Natural killer cell treated with Interleukin-12 subunit alpha and Interleukin-12 subunit beta and Interleukin-15 and Interleukin-18, amount 100 ng/mL, for 72 hours (primary cell): ENCODE data around the gene NFIA. TPM values are rescaled to one million over a fixed set of nuclear protein-coding genes. Genes with fewer than 3 reads are reported as not detected.

Source experiments
- ATAC-seq, 2 donors: fragments of 150-1000 bp; cut with Tn5 transposase in 1 of 2; sonication (Bioruptor Pico), chemical (Tn5 transposase) in 1 of 2; 2 replicates each; pipeline ENCODE4 v1.10.0; 2021
- DNase-seq: peaks from one replicate; pipeline ENCODE4 v3.0.0; 2022; ENCODE audit warnings: low spot score
- H3K27ac Mint-ChIP-seq, 2 donors: 1 replicate in 1 of 2; 2 replicates in 1 of 2; pipeline ENCODE4 v1.8.0; 2022; ENCODE audit warnings: mixed read lengths in 2 of 2, mild to moderate bottlenecking in 1 of 2, moderate library complexity in 1 of 2
- H3K27me3 Mint-ChIP-seq, 2 donors: 1 replicate in 1 of 2; 2 replicates in 1 of 2; pipeline ENCODE4 v1.8.0; 2022; ENCODE audit warnings: mixed read lengths in 2 of 2
- H3K36me3 Mint-ChIP-seq: one replicate; pipeline ENCODE4 v1.8.0; 2022; ENCODE audit warnings: mixed read lengths
- H3K4me1 Mint-ChIP-seq, 2 donors: 1 replicate in 1 of 2; 2 replicates in 1 of 2; pipeline ENCODE4 v1.8.0; 2022; ENCODE audit warnings: low read depth in 2 of 2, mixed read lengths in 2 of 2, mild to moderate bottlenecking in 1 of 2
- H3K4me3 Mint-ChIP-seq: one replicate; pipeline ENCODE4 v1.8.0; 2022; ENCODE audit warnings: mixed read lengths
- H3K9me3 Mint-ChIP-seq: 2 replicates; pipeline ENCODE4 v1.8.0; 2022; ENCODE audit warnings: mixed read lengths
- total RNA-seq, 2 donors: library from RNA; stranded (reverse); gene quantifications; one replicate each; pipeline ENCODE4 v1.2.3, GENCODE V29; 2022

Gene NFIA
- total RNA-seq, 2 donors from 2014 or later: 0.14 to 7.3 TPM

DNA sequence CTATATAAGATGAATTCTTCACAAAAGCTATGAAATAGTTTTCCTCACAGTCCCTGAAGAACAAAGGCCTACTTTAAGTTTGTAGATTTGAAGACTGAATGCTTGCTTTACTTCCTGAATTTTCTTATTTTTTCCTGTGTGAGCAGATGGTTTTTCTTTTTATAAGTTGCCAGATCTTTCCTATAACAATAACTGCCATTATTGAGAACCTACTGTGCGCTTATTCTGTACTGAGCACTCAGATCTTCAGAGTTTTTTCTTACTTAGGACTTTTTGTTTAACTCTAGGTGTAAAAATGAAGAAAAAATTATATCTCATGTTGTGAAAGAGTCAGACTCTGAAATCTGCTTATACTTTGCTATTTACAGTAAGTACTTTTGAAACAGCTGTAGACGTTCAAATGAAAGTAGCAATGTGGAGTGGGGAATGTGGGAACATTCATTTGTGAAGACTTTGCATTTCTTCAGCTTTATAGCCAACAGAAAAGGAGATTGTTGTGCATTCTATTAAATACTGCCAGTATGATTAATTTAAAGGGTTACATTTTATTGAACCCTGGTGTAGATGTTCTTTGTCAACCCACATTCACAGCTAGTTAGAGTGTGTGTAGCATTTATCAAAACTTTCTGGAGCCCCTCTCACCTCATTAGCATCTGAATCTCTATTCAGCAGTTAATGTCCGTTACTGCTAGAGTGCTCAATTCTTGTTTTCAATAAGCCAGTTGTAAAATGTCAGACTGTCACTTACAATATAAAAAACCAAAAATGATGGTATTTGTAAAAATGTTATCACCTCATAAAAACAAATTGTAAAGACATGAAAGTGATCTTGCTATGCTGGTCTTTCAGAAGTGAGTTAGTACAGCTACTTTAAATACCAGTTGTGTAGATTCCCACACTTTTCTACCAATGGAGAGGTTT, 29.0 kb downstream of the NFIA start:
- Mint-ChIP-seq H3K27me3 (peaks cover 8 to 22% of the 10 kb centered on the region in 2 donors), H3K4me3 (no peak overlapping the region), H3K27ac (no peak overlapping the region), H3K9me3 (no peaks in the 10 kb centered on the region), H3K4me1 (no peaks in the 10 kb centered on the region), H3K36me3 (peaks cover 6% of the 10 kb centered on the region)
- no peak for DNase-seq
- no peak for ATAC-seq

GRCh38 chr1:61114178-61114870, 32.0 kb downstream of the NFIA start:
- ATAC-seq (no peak), DNase-seq (no peak)
- Mint-ChIP-seq H3K36me3 (peaks cover 6% of the 10 kb centered on the region), H3K27me3 (peaks cover 8 to 22% of the 10 kb centered on the region in 2 donors), H3K4me1 (no peaks in the 10 kb centered on the region), H3K9me3 (no peaks in the 10 kb centered on the region), H3K4me3 (no peak overlapping the region), H3K27ac (no peak overlapping the region)

- H3K4me3 Mint-ChIP-seq: no peak overlapping the region
- H3K27me3 Mint-ChIP-seq: peaks cover 8 to 18% of the 10 kb centered on the region in 2 donors
- peaks cover 6% of the 10 kb centered on the region for H3K36me3 Mint-ChIP-seq
- DNase-seq (no peak), ATAC-seq (no peak)
- no peaks in the 10 kb centered on the region for H3K9me3 Mint-ChIP-seq
- H3K27ac Mint-ChIP-seq: no peak overlapping the region
- H3K4me1 Mint-ChIP-seq: no peaks in the 10 kb centered on the region
These were observed 33.1 kb downstream of the NFIA start for GRCh38 chr1:61115436-61115835.

DNA sequence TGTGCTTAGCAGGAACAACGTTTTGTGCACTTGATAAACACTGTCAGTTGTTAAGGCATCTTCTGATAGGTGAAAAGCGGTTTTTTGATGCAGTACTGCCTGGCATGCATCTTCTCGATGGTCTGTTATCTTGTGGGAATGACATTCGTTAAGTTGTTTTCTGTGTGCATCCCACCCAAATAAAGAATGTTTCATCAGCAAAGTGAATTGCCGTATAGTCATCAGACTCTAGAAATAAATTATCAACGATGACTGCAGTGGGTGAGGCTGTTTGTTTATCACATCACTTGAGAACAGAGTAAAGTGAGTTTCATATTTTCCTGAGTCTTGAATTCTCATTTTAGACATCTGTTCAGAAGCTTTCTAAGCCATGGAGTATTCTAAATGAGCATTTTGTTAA, 34.1 kb downstream of the NFIA start:
- no peak for ATAC-seq
- DNase-seq: no peak
- H3K9me3 Mint-ChIP-seq: no peaks in the 10 kb centered on the region
- peaks cover 6% of the 10 kb centered on the region for H3K36me3 Mint-ChIP-seq
- H3K4me1 Mint-ChIP-seq: no peaks in the 10 kb centered on the region
- H3K27me3 Mint-ChIP-seq: peaks cover 8 to 18% of the 10 kb centered on the region in 2 donors
- no peak overlapping the region for H3K4me3 Mint-ChIP-seq
- H3K27ac Mint-ChIP-seq: no peak overlapping the region

DNA sequence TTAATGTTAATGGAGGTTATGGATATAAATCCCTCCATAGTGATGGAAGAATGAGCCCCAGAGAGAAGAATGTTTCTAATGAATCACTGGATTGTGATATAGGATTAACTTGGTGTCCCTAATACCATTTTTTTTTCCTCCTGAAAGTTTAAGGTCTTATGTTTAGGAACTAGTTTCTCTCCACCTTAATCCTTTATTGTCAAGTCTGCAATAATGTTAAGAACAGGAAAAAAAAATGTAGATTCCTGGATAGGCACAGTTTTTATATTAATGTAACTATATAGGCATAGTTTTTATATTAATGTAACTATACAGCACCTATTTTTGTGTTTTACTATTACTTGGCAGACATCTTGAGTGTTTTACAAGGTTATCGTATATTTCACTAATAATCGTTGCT, 34.9 kb downstream of the NFIA start:
- Mint-ChIP-seq H3K27ac (no peak overlapping the region), H3K4me3 (no peak overlapping the region), H3K4me1 (no peaks in the 10 kb centered on the region), H3K36me3 (peaks cover 6% of the 10 kb centered on the region), H3K27me3 (peaks cover 8 to 20% of the 10 kb centered on the region in 2 donors), H3K9me3 (no peaks in the 10 kb centered on the region)
- ATAC-seq (no peak), DNase-seq (no peak)

DNA sequence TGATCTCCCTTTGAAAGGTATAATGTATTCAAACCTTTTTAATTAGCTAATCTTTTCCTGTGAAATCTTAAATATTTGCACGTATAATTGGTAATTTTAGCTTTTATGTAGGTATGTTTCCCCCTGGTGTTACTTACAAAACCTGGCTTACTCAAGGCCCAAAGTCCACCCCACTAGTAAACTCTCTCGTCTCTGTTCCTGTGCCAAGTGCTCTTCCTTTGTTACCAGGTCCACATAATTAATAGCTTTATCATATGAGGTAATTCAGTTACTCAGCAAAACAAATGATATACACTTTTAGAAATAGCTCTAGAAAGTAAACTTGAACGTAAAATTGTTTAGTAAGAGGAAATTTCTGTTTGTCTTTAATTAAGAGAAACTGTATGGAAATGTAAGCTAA, 36.7 kb downstream of the NFIA start:
- DNase-seq (no peak), ATAC-seq (no peak)
- H3K36me3 Mint-ChIP-seq: no peaks in the 10 kb centered on the region
- H3K27me3 Mint-ChIP-seq: peaks cover 15 to 30% of the 10 kb centered on the region in 2 donors
- no peaks in the 10 kb centered on the region for H3K9me3 Mint-ChIP-seq
- no peak overlapping the region for H3K4me3 Mint-ChIP-seq
- H3K27ac Mint-ChIP-seq: no peak overlapping the region
- H3K4me1 Mint-ChIP-seq: no peaks in the 10 kb centered on the region

DNA sequence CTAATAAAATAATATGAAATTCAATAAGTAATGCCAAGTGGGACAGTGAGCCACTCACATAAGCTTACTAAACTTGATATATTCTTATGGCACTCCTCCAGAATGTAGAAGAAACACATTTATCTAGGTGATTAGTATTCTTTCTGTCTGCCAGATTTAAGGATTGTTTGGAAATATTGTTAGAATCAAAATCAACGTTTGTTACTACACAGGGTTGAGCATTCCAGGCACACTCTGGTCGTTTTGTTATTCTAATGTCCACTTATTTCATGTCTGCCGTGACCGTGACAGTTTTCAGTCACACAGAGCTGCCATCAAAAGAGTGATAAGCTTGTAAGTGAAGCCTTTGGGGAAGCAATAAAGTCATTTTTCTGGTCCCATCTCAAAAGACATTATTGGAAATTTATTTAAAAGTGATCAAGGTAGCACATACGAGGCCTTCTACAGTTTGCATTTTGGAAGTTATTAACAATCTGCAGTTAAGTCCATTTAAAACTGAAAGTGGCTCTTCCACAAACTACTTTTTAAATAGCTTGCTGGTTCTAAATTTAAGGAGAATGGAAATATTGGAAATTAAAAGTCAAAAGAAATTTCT, 38.0 kb downstream of the NFIA start:
- ATAC-seq (no peak), DNase-seq (no peak)
- no peaks in the 10 kb centered on the region for H3K9me3 Mint-ChIP-seq
- no peak overlapping the region for H3K4me3 Mint-ChIP-seq
- H3K27ac Mint-ChIP-seq: no peak overlapping the region
- no peaks in the 10 kb centered on the region for H3K4me1 Mint-ChIP-seq
- H3K27me3 Mint-ChIP-seq: peaks cover 20 to 35% of the 10 kb centered on the region in 2 donors
- H3K36me3 Mint-ChIP-seq: no peaks in the 10 kb centered on the region

- Mint-ChIP-seq H3K9me3 (no peaks in the 10 kb centered on the region), H3K27me3 (peaks cover 20 to 35% of the 10 kb centered on the region in 2 donors), H3K4me3 (no peak overlapping the region), H3K4me1 (no peaks in the 10 kb centered on the region), H3K36me3 (no peaks in the 10 kb centered on the region), H3K27ac (no peak overlapping the region)
- DNase-seq (no peak), ATAC-seq (no peak)
These were observed 38.6 kb downstream of the NFIA start for GRCh38 chr1:61120998-61121397.

DNA sequence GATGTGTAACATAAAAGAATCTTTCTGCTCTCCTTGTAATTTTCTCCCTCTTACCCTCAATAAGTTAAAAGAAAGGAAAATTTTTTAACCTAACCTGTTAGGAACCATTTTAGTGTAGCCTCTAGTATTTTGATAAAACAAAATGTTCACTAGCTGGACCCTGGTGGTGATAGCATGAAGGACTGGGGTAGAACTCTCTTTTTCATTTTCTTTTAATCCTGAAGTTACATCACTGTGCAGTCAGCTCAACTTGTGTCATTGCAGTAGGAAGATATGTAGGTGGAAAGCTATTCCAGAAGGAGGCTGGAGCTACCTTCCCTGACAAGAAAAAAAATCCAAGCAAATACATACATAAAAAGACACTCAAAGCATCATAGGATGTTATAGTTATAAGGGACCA, 39.3 kb downstream of the NFIA start:
- Mint-ChIP-seq H3K4me1 (no peaks in the 10 kb centered on the region), H3K4me3 (no peak overlapping the region), H3K36me3 (no peaks in the 10 kb centered on the region), H3K27ac (no peak overlapping the region), H3K27me3 (peaks cover 20 to 40% of the 10 kb centered on the region in 2 donors), H3K9me3 (no peaks in the 10 kb centered on the region)
- ATAC-seq (no peak), DNase-seq (no peak)

DNA sequence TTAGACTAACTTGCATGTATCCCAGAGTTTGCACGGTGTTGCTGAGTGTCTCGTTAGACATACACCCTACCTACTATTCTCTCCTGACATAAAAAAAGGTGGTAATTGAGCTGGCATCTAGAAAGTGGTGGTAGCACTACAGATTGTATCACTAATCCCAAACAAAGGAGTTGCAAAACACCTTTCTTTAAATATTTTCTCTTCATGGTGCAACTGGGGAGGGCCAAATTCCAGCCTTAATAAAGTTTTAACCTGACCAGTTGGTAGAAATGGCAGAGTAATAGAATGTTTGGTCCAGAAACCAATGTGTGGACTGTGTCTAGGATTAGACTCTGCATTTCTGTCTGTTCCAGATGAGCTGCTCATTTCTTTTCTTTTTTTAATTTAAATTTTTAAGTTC, 40.0 kb downstream of the NFIA start:
- Mint-ChIP-seq H3K27ac (no peak overlapping the region), H3K4me3 (no peak overlapping the region), H3K27me3 (peaks cover 20 to 40% of the 10 kb centered on the region in 2 donors), H3K9me3 (no peaks in the 10 kb centered on the region), H3K36me3 (no peaks in the 10 kb centered on the region), H3K4me1 (no peaks in the 10 kb centered on the region)
- no peak for ATAC-seq
- no peak for DNase-seq

- H3K36me3 Mint-ChIP-seq: no peaks in the 10 kb centered on the region
- no peak overlapping the region for H3K4me3 Mint-ChIP-seq
- DNase-seq: no peak
- no peak for ATAC-seq
- no peaks in the 10 kb centered on the region for H3K9me3 Mint-ChIP-seq
- no peaks in the 10 kb centered on the region for H3K4me1 Mint-ChIP-seq
- H3K27ac Mint-ChIP-seq: no peak overlapping the region
- peaks cover 20 to 38% of the 10 kb centered on the region in 2 donors for H3K27me3 Mint-ChIP-seq
These were observed 41.0 kb downstream of the NFIA start for GRCh38 chr1:61123326-61123725.

GRCh38 chr1:61124078-61124477, 41.7 kb downstream of the NFIA start:
- ATAC-seq (no peak), DNase-seq (no peak)
- Mint-ChIP-seq H3K36me3 (no peaks in the 10 kb centered on the region), H3K9me3 (no peaks in the 10 kb centered on the region), H3K4me3 (no peak overlapping the region), H3K27ac (no peak overlapping the region), H3K4me1 (no peaks in the 10 kb centered on the region), H3K27me3 (peaks cover 20 to 36% of the 10 kb centered on the region in 2 donors)

DNA sequence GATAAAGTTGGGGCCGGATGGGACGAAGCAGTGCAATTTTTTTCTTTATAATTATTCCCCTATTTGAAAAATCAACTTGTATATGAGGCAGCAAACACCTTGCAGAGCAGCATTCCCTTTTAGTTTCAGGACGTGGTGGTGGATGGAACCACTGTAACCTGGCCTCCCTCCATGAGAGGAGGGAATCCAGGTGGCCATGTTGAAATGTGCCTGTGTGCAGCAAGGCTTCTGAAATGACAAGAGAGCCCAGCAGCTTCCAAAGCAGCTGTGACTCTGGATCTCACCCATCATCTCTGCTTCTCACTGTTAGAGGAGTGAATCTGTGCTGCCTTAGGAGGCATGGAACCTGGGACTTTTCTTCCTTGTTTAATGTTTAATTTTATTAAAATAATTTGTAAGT, 42.3 kb downstream of the NFIA start:
- no peak for ATAC-seq
- Mint-ChIP-seq H3K9me3 (no peaks in the 10 kb centered on the region), H3K36me3 (no peaks in the 10 kb centered on the region), H3K4me3 (no peak overlapping the region), H3K27me3 (peaks cover 20 to 34% of the 10 kb centered on the region in 2 donors), H3K4me1 (no peaks in the 10 kb centered on the region), H3K27ac (no peak overlapping the region)
- DNase-seq: no peak

DNA sequence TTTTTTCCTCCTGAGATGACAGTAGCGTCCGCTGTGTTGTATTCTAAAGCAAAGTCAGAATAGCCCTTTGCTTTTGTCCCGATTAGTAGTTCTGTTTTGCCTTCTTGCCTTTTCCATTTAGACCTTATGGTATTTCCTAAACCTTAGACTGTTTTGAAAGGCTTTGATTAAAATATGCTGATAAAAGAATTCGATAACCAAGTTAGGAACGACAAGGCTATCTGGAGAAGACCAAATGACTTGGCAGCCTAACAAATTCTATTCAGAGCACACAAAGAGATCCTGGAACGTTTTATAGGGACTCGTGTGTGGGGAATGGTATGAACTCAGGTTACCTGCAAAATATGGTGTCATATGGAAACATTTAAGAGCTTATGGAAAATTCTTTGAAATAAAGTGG, 42.9 kb downstream of the NFIA start:
- H3K4me1 Mint-ChIP-seq: no peaks in the 10 kb centered on the region
- H3K36me3 Mint-ChIP-seq: no peaks in the 10 kb centered on the region
- peaks cover 20 to 38% of the 10 kb centered on the region in 2 donors for H3K27me3 Mint-ChIP-seq
- DNase-seq: no peak
- no peak overlapping the region for H3K4me3 Mint-ChIP-seq
- no peaks in the 10 kb centered on the region for H3K9me3 Mint-ChIP-seq
- H3K27ac Mint-ChIP-seq: no peak overlapping the region
- ATAC-seq: no peak
